Testis (tissue), 3 donors: ENCODE measurements around the gene HEG1. TPM values are rescaled to one million over a fixed set of nuclear protein-coding genes. Genes with fewer than 3 reads are reported as not detected.
"Not testable (repeated sequence)": the region's sequence is repeated elsewhere in the genome, so short reads cannot be mapped to it uniquely, and the experiment has no call there.

Source experiments
- DNase-seq: peaks from one replicate; pipeline ENCODE4 v3.0.0-alpha.2; 2019
- H3K27ac ChIP-seq, 2 donors: fragments of 200-600 bp; sonication (generic); one replicate each; pipeline ENCODE4 v1.5.1; 2019
- H3K27me3 ChIP-seq: fragments of 200-600 bp; sonication (generic); one replicate; pipeline ENCODE4 v1.5.1; 2019
- H3K36me3 ChIP-seq: fragments of 200-600 bp; sonication (generic); one replicate; pipeline ENCODE4 v1.5.1; 2017; ENCODE audit warnings: low read depth; ENCODE audit errors: missing control alignments
- H3K4me1 ChIP-seq: fragments of 200-600 bp; sonication (generic); one replicate; pipeline ENCODE4 v1.5.1; 2019
- H3K4me3 ChIP-seq, 2 donors: fragments of 200-600 bp; sonication (generic); one replicate each; pipeline ENCODE4 v1.5.1; 2017 to 2019
- H3K9me3 ChIP-seq: fragments of 200-600 bp; sonication (generic); one replicate; pipeline ENCODE4 v1.5.1; 2017
- CTCF ChIP-seq, 3 experiments: fragments of 450-650 bp in 2 of 3; fragments of 200-600 bp in 1 of 3; sonication (generic) in 1 of 3; IDR thresholded peaks; one replicate each; pipeline ENCODE4 v1.5.1; 2016 to 2019; ENCODE audit warnings: antibody characterized with exemption in 3 of 3, mild to moderate bottlenecking in 2 of 3, moderate library complexity in 1 of 3
- POLR2A ChIP-seq: fragments of 450-650 bp; IDR thresholded peaks from one replicate; pipeline ENCODE4 v1.6.1; 2017; ENCODE audit warnings: antibody characterized with exemption, mild to moderate bottlenecking, moderate library complexity
- WGBS, 2 donors: methylation state at CpG; one replicate each; pipeline ENCODE4 v1.1.5; 2018; 5-methylcytosine and 5-hydroxymethylcytosine counted together
- intact Hi-C: fragments of 100-400 bp; cut with DNase I; formaldehyde crosslinking; loops from one replicate; pipeline ENCODE4 v1.15.1; 2023; ENCODE audit warnings: low total_unique reads
- polyA plus RNA-seq: library from polyadenylated mRNA; stranded (reverse); fragments of 350-450 nt; fragmentation: Illumina TruSeq; extraction: RNeasy Lipid Tissue Mini Kit (QIAGEN cat#74804); gene quantifications from one replicate; pipeline ENCODE4 v1.2.3, GENCODE V29; 2014; ENCODE audit warnings: low read depth, low replicate concordance; ENCODE audit not compliant: insufficient read depth
- total RNA-seq, 2 donors: library from RNA; depleted of rRNA; stranded (reverse); fragments of >200 nt; gene quantifications; one replicate each; pipeline ENCODE4 v1.2.3, GENCODE V29; 2016

The HEG1 gene
- total and polyA plus RNA-seq, 3 donors from 2014 or later: 50.3 to 160 (median 120) TPM

GRCh38 chr3:124962403-124962940 is 93.3 kb downstream of the HEG1 start:
- 83 to 93% methylated on average over 2 of the region's 2 CpGs for WGBS, 2 donors
- TF ChIP-seq POLR2A: no peak
- no peak for TF ChIP-seq CTCF (IDR thresholded peaks at IDR 0.05)
- Histone ChIP-seq H3K4me1 (no peaks in the 10 kb centered on the region), H3K27ac (no peak overlapping the region), H3K36me3 (no peaks in the 10 kb centered on the region), H3K4me3 (no peak overlapping the region), H3K27me3 (no peaks in the 10 kb centered on the region), H3K9me3 (no peaks in the 10 kb centered on the region)
- DNase-seq: no peak
- intact Hi-C loops: no loop called here

- no peak for TF ChIP-seq CTCF (IDR thresholded peaks at IDR 0.05)
- TF ChIP-seq POLR2A: no peak
- no peak overlapping the region for H3K27ac ChIP-seq
- H3K9me3 ChIP-seq: no peaks in the 10 kb centered on the region
- intact Hi-C loops: no loop called here
- WGBS, 2 donors: 63 to 67% methylated on average over 5 of the region's 5 CpGs
- no peak overlapping the region for H3K4me3 ChIP-seq
- no peak for DNase-seq
- no peaks in the 10 kb centered on the region for H3K36me3 ChIP-seq
- no peaks in the 10 kb centered on the region for H3K27me3 ChIP-seq
- no peaks in the 10 kb centered on the region for H3K4me1 ChIP-seq
Observed at GRCh38 chr3:124960698-124961097, 95.1 kb downstream of the HEG1 start.

GRCh38 chr3:124960105-124960504 is 95.7 kb downstream of the HEG1 start:
- intact Hi-C loops: no loop called here
- 54 to 69% methylated on average over 3 of the region's 3 CpGs for WGBS, 2 donors

DNA sequence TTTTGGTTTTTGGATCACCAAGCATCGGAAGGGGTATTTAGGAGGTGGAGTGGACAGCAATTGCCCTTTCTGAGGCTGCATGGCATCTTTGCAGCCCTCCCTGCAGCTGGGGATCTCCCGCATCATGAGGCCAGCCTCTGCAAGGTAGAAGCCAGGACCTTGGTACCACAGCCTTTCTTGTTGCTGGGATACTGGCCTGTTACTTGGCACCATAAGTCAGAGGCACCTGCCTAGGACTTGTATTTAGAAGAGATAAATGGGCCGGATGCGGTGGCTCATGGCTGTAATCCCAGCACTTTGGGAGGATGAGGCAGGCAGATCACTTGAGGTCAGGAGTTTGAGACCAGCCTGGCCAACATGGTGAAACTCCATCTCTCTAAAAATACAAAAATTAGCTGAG is 97.8 kb downstream of the HEG1 start:
- DNase-seq, H3K4me1 ChIP-seq, H3K27me3 ChIP-seq, H3K27ac ChIP-seq, H3K36me3 ChIP-seq, H3K9me3 ChIP-seq, intact Hi-C loops, H3K4me3 ChIP-seq: not testable (repeated sequence)
- WGBS, 2 donors: 93 to 94% methylated on average over 4 of the region's 4 CpGs

More at GRCh38 chr3:124960105-124960504, 95.7 kb downstream of the HEG1 start:
- Histone ChIP-seq H3K4me3 (no peak overlapping the region), H3K4me1 (no peaks in the 10 kb centered on the region), H3K27ac (no peak overlapping the region), H3K9me3 (no peaks in the 10 kb centered on the region), H3K36me3 (no peaks in the 10 kb centered on the region), H3K27me3 (no peaks in the 10 kb centered on the region)
- no peak for TF ChIP-seq POLR2A
- no peak for TF ChIP-seq CTCF (IDR thresholded peaks at IDR 0.05)
- no peak for DNase-seq

DNA sequence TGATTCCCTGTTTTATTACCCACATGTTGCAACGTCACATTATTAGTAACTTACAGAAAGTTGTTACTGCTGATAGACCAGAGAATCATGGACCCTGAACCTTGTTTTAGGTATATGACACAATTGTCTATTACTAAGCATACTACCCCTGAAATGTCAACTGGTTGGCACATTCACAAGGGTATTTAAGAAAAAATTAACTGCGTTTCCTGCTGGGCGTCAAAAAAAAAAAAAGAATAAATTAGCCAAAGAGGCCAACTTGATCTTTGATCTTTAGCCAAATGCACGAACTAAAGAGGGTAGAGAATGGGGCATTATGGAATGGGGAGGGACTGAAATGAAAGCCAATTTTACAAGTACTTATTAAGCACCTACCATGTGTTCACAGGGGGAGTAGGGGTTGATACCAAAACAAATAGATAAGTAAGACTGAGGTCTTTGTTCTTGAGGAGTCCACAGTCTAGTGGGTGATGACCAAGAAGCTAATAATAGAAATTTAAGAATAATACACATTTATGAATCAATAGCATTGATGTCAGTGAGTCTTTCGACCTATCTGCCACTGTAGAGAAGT is 103.4 kb downstream of the HEG1 start:
- TF ChIP-seq POLR2A (no peak), CTCF (IDR thresholded peaks at IDR 0.05) (no peak)
- no peaks in the 10 kb centered on the region for H3K4me1 ChIP-seq
- H3K4me3 ChIP-seq: no peak overlapping the region
- no peak for DNase-seq
- no peaks in the 10 kb centered on the region for H3K36me3 ChIP-seq
- H3K9me3 ChIP-seq: no peaks in the 10 kb centered on the region
- no peak overlapping the region for H3K27ac ChIP-seq
- intact Hi-C loops: no loop called here
- H3K27me3 ChIP-seq: no peaks in the 10 kb centered on the region
- 58 to 78% methylated on average over 5 of the region's 5 CpGs for WGBS, 2 donors
